NB4 (cell line): ENCODE measurements around the gene ZNF723.
"Not testable (repeated sequence)": the region's sequence is repeated elsewhere in the genome, so short reads cannot be mapped to it uniquely, and the experiment has no call there.

ENCODE experiments used
- DNase-seq: peaks from one replicate; pipeline ENCODE4 v3.0.0; 2010; ENCODE audit warnings: low read depth
- H3K4me3 ChIP-seq: one replicate; pipeline ENCODE4 v1.5.1; 2011; ENCODE audit warnings: mild to moderate bottlenecking, low read depth, low read length, moderate library complexity
- CTCF ChIP-seq: IDR thresholded peaks from one replicate; pipeline ENCODE4 v1.5.1; 2012; ENCODE audit warnings: low read depth, low read length
- MAX ChIP-seq: IDR thresholded peaks from 2 replicates; pipeline ENCODE4 v1.6.1; 2011; ENCODE audit warnings: low read depth, low read length
- MYC ChIP-seq: IDR thresholded peaks from 2 replicates; pipeline ENCODE4 v1.6.1; 2011; ENCODE audit warnings: low read depth, low read length
- POLR2A ChIP-seq: IDR thresholded peaks from 2 replicates; pipeline ENCODE4 v1.6.1; 2011; ENCODE audit warnings: mild to moderate bottlenecking; ENCODE audit not compliant: insufficient read length; ENCODE audit errors: extremely low read depth

ZNF723 gene

GRCh38 chr19:22832031-22832762 is at the start of gene ZNF723:
TSS of gene ZNF723 (plus strand) at chr19:22832291. CDS start at chr19:22832380, 89 bp downstream.
- DNase-seq, result no peak
- no peak for TF ChIP-seq MYC
- no peak for TF ChIP-seq POLR2A
- TF ChIP-seq MAX, result no peak
- no peak for TF ChIP-seq CTCF
- H3K4me3 ChIP-seq, result no peak within 1 kb of the TSS

GRCh38 chr19:22783651-22784410 is 48.3 kb upstream of the ZNF723 start, which contains the start of gene ZNF99:
TSS of gene ZNF99 (minus strand) at chr19:22784151. CDS start at chr19:22784016, 135 bp downstream.
- DNase-seq, result no peak

GRCh38 chr19:22792863-22793262 is 39.2 kb upstream of the ZNF723 start:
- not testable (repeated sequence) for DNase-seq, H3K4me3 ChIP-seq

More at GRCh38 chr19:22783651-22784410, 48.3 kb upstream of the ZNF723 start, which contains the start of gene ZNF99:
- no peak within 1 kb of the TSS for H3K4me3 ChIP-seq
- no peak for TF ChIP-seq POLR2A
- no peak for TF ChIP-seq MAX
- TF ChIP-seq MYC, result no peak
- no peak for TF ChIP-seq CTCF

GRCh38 chr19:22797040-22797439 is 35.1 kb upstream of the ZNF723 start:
- DNase-seq, result no peak
- H3K4me3 ChIP-seq, result no peak overlapping the region

GRCh38 chr19:22806418-22806817 is 25.7 kb upstream of the ZNF723 start:
- TF ChIP-seq CTCF (no peak), MYC (no peak), POLR2A (no peak), MAX (no peak)
- DNase-seq, result no peak
- no peak overlapping the region for H3K4me3 ChIP-seq

More at GRCh38 chr19:22797040-22797439, 35.1 kb upstream of the ZNF723 start:
- TF ChIP-seq MYC (no peak), CTCF (no peak), POLR2A (no peak), MAX (no peak)

- no peak for DNase-seq
- TF ChIP-seq MYC, result no peak
- TF ChIP-seq POLR2A, result no peak
- TF ChIP-seq CTCF, result no peak
- TF ChIP-seq MAX, result no peak
- H3K4me3 ChIP-seq, result no peak overlapping the region
These were observed 24.8 kb upstream of the ZNF723 start for GRCh38 chr19:22807061-22807835.
